ENCODE data around the gene KLK12. TPM values are rescaled to one million over a fixed set of nuclear protein-coding genes. Genes with fewer than 3 reads are reported as not detected.
"Not testable (repeated sequence)": the region's sequence is repeated elsewhere in the genome, so short reads cannot be mapped to it uniquely, and the experiment has no call there.

Gene KLK12
- total RNA-seq, 1 experiment from 2014 or later = not detected

- peak overlapping the region; percentile 14; the same call in 1 of the 2 replicates for H3K4me2 ChIP-seq (ENCODE audit: low read length)
These were observed 42.2 kb downstream of the KLK12 start for GRCh38 chr19:50992666-50993035.

GRCh38 chr19:50984416-50984815 is 50.4 kb downstream of the KLK12 start:
- H3K9me2 ChIP-seq (replicated peaks; ENCODE audit: low read length); DNase-seq; H3K4me1 ChIP-seq (ENCODE audit: insufficient read depth, low read length); ATAC-seq; H3K27ac ChIP-seq (ENCODE audit: low read length); CTCF ChIA-PET; intact Hi-C loops (cut with micrococcal nuclease); H3K27me3 ChIP-seq (ENCODE audit: low read length); H2AFZ ChIP-seq (ENCODE audit: low read length); H3F3A ChIP-seq (ENCODE audit: low read length, unreplicated experiment); H3K4me2 ChIP-seq (ENCODE audit: low read length); H3K4me3 ChIP-seq (ENCODE audit: low read length); BruUV-seq (replicated peaks); H3K79me2 ChIP-seq (ENCODE audit: low read length); H3K9ac ChIP-seq (ENCODE audit: low read length); H3K36me3 ChIP-seq (ENCODE audit: low read depth, low read length); H4K20me1 ChIP-seq (ENCODE audit: low read length); H3K9me3 ChIP-seq (ENCODE audit: low read length); POLR2A ChIA-PET (ENCODE audit: unreplicated experiment): not testable (repeated sequence)

More at GRCh38 chr19:50992666-50993035, 42.2 kb downstream of the KLK12 start:
- peak overlapping the region; percentile 72 for H3K27ac ChIP-seq (ENCODE audit: low read length)
- no peaks in the 10 kb centered on the region for H3F3A ChIP-seq (ENCODE audit: low read length, unreplicated experiment)
- no peak overlapping the region; the same call in 1 of the 2 replicates for H3K9ac ChIP-seq (ENCODE audit: low read length)
- H2AFZ ChIP-seq (ENCODE audit: low read length) = peak overlapping the region; percentile 36
- BruUV-seq (replicated peaks) = no TSS peak
- H3K4me3 ChIP-seq (ENCODE audit: low read length) = no peak overlapping the region
- no peaks in the 10 kb centered on the region for H3K36me3 ChIP-seq (ENCODE audit: low read depth, low read length)
- no peaks in the 10 kb centered on the region for H3K79me2 ChIP-seq (ENCODE audit: low read length)
- TF ChIP-seq EZH2phosphoT487 (IDR thresholded peaks at IDR 0.05; ENCODE audit: borderline replicate concordance, low read length) = no peak
- TF ChIP-seq CTCF (conservative IDR thresholded peaks at IDR 0.05; ENCODE audit: low read depth, low read length) = no peak
- no peak for TF ChIP-seq EZH2 (IDR thresholded peaks at IDR 0.05; ENCODE audit: low read length, unreplicated experiment)
- H3K4me1 ChIP-seq (ENCODE audit: insufficient read depth, low read length) = peaks cover 14% of the 10 kb centered on the region
- POLR2A ChIA-PET (ENCODE audit: unreplicated experiment) = no interaction called here
- ATAC-seq = no peak
- H3K9me2 ChIP-seq (replicated peaks; ENCODE audit: low read length) = no peaks in the 10 kb centered on the region
- CTCF ChIA-PET = no interaction called here
- peak; percentile 73 for DNase-seq
- intact Hi-C loops (cut with micrococcal nuclease) = no loop called here
- H3K9me3 ChIP-seq (ENCODE audit: low read length) = no peaks in the 10 kb centered on the region
- peaks cover 2% of the 10 kb centered on the region; the same call in 1 of the 2 replicates for H3K27me3 ChIP-seq (ENCODE audit: low read length)
- H4K20me1 ChIP-seq (ENCODE audit: low read length) = no peaks in the 10 kb centered on the region

- ChIA-PET CTCF (no interaction called here), POLR2A (ENCODE audit: unreplicated experiment) (no interaction called here)
- Histone ChIP-seq H3K27me3 (ENCODE audit: low read length) (no peaks in the 10 kb centered on the region), H3K79me2 (ENCODE audit: low read length) (no peaks in the 10 kb centered on the region), H3K4me3 (ENCODE audit: low read length) (peak within 1 kb of the TSS; percentile 16; the same call in 1 of the 2 replicates), H3K36me3 (ENCODE audit: low read depth, low read length) (no peaks in the 10 kb centered on the region), H3K9ac (ENCODE audit: low read length) (no peak within 1 kb of the TSS), H3K9me3 (ENCODE audit: low read length) (no peaks in the 10 kb centered on the region), H3K9me2 (replicated peaks; ENCODE audit: low read length) (no peaks in the 10 kb centered on the region), H3F3A (ENCODE audit: low read length, unreplicated experiment) (no peaks in the 10 kb centered on the region), H3K4me2 (ENCODE audit: low read length) (peak within 1 kb of the TSS; percentile 39), H3K27ac (ENCODE audit: low read length) (no peak within 1 kb of the TSS), H3K4me1 (ENCODE audit: insufficient read depth, low read length) (peaks cover 10% of the 10 kb centered on the region), H2AFZ (ENCODE audit: low read length) (peak within 1 kb of the TSS; percentile 37; the same call in 1 of the 2 replicates), H4K20me1 (ENCODE audit: low read length) (no peaks in the 10 kb centered on the region)
- no peak for TF ChIP-seq EZH2phosphoT487 (IDR thresholded peaks at IDR 0.05; ENCODE audit: borderline replicate concordance, low read length)
- TF ChIP-seq EZH2 (IDR thresholded peaks at IDR 0.05; ENCODE audit: low read length, unreplicated experiment) = no peak
- TF ChIP-seq CTCF (conservative IDR thresholded peaks at IDR 0.05; ENCODE audit: low read depth, low read length) = no peak
- BruUV-seq (replicated peaks) = no TSS peak
- no peak for DNase-seq
- intact Hi-C loops (cut with micrococcal nuclease) = no loop called here
- ATAC-seq = no peak
These were observed 51.0 kb downstream of the KLK12 start, which contains the start of gene KLK7 for GRCh38 chr19:50983625-50984292. TSS of gene KLK7 (minus strand) at chr19:50983917. CDS start at chr19:50982399, 1,518 bp downstream.
